WTC11 (cell line): ENCODE measurements around the gene FANCD2.

Source experiments
- CTCF ChIP-seq: fragments of 200-600 bp; IDR thresholded peaks from 2 replicates; pipeline ENCODE4 v1.8.0; 2022; ENCODE audit warnings: antibody characterized with exemption
- GABPB1 ChIP-seq: sonication (generic); formaldehyde crosslinking; IDR thresholded peaks from 2 replicates; pipeline ENCODE4 v1.8.1; 2023; ENCODE audit warnings: mild to moderate bottlenecking, missing genetic modification reagents
- TF ChIP-seq, protein P1 (sequence below): sonication (generic); formaldehyde crosslinking; IDR thresholded peaks from 2 replicates; pipeline ENCODE4 v1.8.1; 2023; ENCODE audit warnings: mild to moderate bottlenecking, missing genetic modification reagents, moderate library complexity
- TF ChIP-seq, protein P2 (sequence below): sonication (generic); formaldehyde crosslinking; IDR thresholded peaks from 2 replicates; pipeline ENCODE4 v1.8.1; 2022; ENCODE audit warnings: mild to moderate bottlenecking, moderate library complexity, missing genetic modification reagents

- no peak for TF ChIP-seq CTCF
- TF ChIP-seq, protein P1, sequence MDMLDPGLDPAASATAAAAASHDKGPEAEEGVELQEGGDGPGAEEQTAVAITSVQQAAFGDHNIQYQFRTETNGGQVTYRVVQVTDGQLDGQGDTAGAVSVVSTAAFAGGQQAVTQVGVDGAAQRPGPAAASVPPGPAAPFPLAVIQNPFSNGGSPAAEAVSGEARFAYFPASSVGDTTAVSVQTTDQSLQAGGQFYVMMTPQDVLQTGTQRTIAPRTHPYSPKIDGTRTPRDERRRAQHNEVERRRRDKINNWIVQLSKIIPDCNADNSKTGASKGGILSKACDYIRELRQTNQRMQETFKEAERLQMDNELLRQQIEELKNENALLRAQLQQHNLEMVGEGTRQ (CRISPR knock-in tag): no peak
- TF ChIP-seq GABPB1 (CRISPR knock-in tag): no peak
- TF ChIP-seq, protein P2, sequence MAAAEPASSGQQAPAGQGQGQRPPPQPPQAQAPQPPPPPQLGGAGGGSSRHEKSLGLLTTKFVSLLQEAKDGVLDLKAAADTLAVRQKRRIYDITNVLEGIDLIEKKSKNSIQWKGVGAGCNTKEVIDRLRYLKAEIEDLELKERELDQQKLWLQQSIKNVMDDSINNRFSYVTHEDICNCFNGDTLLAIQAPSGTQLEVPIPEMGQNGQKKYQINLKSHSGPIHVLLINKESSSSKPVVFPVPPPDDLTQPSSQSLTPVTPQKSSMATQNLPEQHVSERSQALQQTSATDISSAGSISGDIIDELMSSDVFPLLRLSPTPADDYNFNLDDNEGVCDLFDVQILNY (CRISPR knock-in tag): no peak
Measured at GRCh38 chr3:10011631-10012030, 14.6 kb upstream of the FANCD2 start.
